Fibroblast of skin of left biceps (primary cell): ENCODE measurements around the gene USP13.
A peak's percentile ranks its signal among the peaks of the same experiment; 100 is the strongest.

Experiments used
- DNase-seq, 2 experiments: peaks; one replicate each; pipeline ENCODE4 v3.0.0-alpha.2; 2013; ENCODE audit warnings: low read depth in 2 of 2

Gene USP13

GRCh38 chr3:179796421-179796820 lies 143.6 kb downstream of the USP13 start:
- no peak for DNase-seq

DNA sequence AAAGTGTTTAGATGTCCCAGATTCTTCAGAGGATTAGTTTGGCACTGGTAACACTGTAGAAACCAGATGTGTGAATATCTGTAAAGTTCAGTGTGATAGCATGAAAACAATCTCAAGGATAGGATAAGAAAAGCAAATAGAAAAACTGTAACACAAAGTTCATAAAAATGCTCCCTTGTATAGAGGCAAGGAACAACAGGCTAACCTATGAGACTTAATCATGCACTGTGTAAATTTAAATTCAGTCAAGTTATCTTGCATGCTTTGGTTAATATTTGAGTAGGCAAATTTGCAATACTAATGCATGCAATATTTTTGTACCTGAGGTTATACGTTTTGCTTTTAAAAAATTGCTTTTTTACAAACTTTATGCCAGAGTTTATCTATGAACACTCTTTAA lies 144.4 kb downstream of the USP13 start:
- no peak for DNase-seq

DNA sequence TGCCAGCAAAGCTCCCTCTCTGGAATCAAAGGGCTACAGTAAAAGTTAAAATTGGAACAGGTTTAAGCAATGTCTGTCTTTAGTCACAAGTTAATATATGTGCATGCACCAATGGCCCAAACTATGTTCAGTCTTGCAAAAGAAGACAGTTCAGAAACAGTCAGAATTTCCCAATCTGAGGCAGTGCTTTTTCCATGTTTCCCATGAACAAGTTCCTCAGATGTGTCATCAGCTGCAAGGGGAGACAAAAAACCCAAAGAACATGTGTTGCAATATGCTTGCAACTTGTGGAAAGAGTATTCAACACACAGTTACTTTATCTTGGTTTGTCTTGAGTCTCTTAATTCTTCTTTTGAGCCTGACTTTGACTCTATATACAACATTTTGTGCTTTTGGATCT lies 148.4 kb downstream of the USP13 start:
- DNase-seq: peak; percentile 85 to 87

- no peak for DNase-seq
These were observed 149.0 kb downstream of the USP13 start for GRCh38 chr3:179801856-179802255.

DNA sequence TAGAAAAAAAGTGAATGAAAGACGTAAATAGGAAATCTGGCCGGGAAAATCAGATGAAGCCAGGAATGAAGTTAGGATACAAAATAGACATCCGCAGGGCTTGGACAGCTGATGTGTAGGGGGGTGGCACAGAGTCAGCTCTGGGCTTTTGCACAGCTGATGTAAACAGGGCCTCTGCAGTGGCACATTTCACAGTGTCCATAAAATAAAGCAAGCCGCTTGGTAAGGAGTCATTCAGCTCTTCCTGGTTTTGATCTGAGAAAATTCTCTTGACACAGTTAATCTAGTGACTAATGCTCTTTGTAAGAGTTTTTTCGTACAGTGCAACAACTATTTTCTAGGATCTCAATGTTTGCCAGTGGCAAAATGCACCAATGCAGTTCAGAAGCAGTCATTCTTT lies 153.3 kb downstream of the USP13 start:
- DNase-seq: no peak

- DNase-seq: no peak
These were observed 154.7 kb downstream of the USP13 start for GRCh38 chr3:179807588-179807987.

DNA sequence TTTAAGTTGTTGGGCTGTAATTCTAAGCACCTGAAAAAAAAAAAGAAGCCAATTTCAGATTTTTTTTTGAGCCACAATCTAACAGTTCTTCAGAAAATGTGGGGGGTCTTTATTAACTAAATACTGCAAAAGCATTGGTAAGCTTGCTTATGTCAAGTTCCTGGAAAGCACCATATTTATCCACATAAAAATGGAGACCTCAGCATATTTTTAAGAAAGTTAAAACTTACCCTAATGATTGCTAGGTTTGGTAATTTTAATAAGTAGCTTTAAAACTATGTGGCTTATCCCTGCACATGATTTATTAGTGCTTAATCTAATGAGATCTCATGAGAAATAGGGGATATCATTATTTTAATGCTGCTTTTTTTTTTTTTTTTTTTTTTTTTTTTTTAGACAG lies 156.8 kb downstream of the USP13 start:
- DNase-seq: no peak

- DNase-seq: peak; percentile 45 to 49
These were observed 158.7 kb downstream of the USP13 start for GRCh38 chr3:179811321-179812095.

- no peak for DNase-seq
These were observed 159.2 kb downstream of the USP13 start for GRCh38 chr3:179812096-179812382.

DNA sequence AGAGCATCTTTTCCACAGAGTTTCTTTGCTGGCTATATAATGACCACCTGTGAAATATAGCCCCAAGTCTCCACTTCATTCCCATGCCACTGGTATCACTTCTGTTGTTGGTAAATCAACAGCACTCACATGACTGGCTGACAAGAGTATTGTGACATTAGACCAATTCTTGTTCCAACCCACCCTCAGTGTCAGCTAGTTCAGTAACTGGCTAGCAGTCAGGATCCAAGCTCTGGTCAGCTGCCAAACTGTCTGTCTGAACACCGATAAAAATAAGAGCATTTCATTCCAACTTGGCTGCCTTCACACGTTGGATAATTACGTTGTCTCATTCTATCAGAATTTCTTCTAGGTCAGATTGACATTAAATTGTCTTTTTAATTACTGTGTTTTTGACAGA lies 166.5 kb downstream of the USP13 start:
- DNase-seq: no peak

- no peak for DNase-seq
These were observed 169.5 kb downstream of the USP13 start for GRCh38 chr3:179822296-179822695.

DNA sequence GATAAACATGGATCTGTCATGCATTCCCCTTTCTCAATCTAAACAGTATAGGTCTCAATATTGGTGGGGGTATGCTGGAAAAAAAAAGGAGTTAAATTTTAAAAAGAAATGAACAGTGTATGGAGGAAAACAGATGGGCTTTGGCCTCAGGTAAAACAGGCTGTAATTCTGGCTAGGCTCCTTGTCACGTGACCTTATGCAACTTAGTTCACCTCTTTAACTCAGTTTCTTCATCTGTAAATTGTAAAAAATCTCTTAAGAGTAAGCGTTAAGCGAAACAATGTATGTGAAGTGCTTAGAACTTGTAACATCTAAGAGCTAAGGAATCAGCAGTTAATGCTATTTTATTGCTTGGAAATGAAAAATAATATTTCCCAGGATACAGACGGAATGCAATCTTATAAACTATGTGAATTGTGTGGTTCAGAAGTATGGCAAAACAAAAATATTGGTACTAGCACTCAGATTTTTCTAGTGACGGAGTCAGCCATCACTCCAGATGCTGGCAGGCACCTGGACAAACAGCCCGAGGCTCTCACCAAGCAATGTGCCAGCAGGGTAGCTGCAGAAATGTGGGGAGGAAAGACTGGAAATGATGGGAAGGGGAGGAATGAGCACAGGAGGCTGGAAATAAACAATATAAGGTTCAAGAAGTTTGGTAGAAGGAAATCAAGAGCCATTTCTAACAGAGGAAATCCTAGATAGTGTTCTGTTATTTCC lies 172.8 kb downstream of the USP13 start:
- no peak for DNase-seq

- DNase-seq: no peak
These were observed 173.4 kb downstream of the USP13 start for GRCh38 chr3:179826247-179826637.

DNA sequence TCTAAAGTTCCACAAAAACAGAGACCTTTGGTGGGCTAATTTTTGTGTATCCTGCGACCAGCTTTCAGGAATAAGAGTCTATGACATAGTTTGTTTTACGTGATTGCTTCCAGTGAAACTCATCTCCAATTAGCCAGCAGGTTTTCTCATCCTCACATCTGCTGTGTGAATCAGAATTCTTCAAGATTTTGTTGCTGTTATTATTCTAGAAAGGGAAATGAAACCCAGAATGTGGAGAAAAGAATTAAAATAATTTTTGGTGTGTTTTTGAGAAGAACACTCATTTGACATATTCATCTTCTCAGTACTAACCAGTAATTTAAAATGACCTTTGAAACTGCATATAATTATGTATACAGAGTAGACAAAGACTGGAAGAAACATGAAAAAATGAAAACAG lies 175.9 kb downstream of the USP13 start:
- no peak for DNase-seq

- no peak for DNase-seq
These were observed 176.6 kb downstream of the USP13 start for GRCh38 chr3:179829401-179829800.

- no peak for DNase-seq
These were observed 179.6 kb downstream of the USP13 start for GRCh38 chr3:179832333-179832854.

GRCh38 chr3:179833294-179833693 lies 180.5 kb downstream of the USP13 start:
- no peak for DNase-seq

GRCh38 chr3:179837374-179837773 lies 184.5 kb downstream of the USP13 start:
- DNase-seq: no peak
